Trophoblast cell (in vitro differentiated cells and primary cell): ENCODE measurements around the gene VOPP1.

Experiments
- DNase-seq, 2 donors: peaks; one replicate each; pipeline ENCODE4 v3.0.0-alpha.2; 2016
- H2AFZ ChIP-seq: 2 replicates; pipeline ENCODE4 v1.6.1; 2013; ENCODE audit warnings: low read length, moderate library complexity, mild to moderate bottlenecking; ENCODE audit not compliant: insufficient read depth, poor library complexity
- H2AK5ac ChIP-seq: 2 replicates; pipeline ENCODE4 v1.6.1; 2013; ENCODE audit warnings: mild to moderate bottlenecking, low read length
- H2BK120ac ChIP-seq: 2 replicates; pipeline ENCODE4 v1.6.1; 2013; ENCODE audit warnings: low read length, mild to moderate bottlenecking, moderate library complexity; ENCODE audit not compliant: insufficient read depth, poor library complexity
- H2BK12ac ChIP-seq: 2 replicates; pipeline ENCODE4 v1.6.1; 2013; ENCODE audit warnings: mild to moderate bottlenecking, low read length, moderate library complexity
- H2BK5ac ChIP-seq: 2 replicates; pipeline ENCODE4 v1.6.1; 2013; ENCODE audit warnings: low read length, low read depth, moderate library complexity, mild to moderate bottlenecking; ENCODE audit not compliant: poor library complexity
- H3K14ac ChIP-seq: 2 replicates; pipeline ENCODE4 v1.6.1; 2013; ENCODE audit warnings: mild to moderate bottlenecking, low read length
- H3K18ac ChIP-seq: 2 replicates; pipeline ENCODE4 v1.6.1; 2013; ENCODE audit warnings: mild to moderate bottlenecking, low read length
- H3K23ac ChIP-seq: 2 replicates; pipeline ENCODE4 v1.6.1; 2013; ENCODE audit warnings: low read length
- H3K27ac ChIP-seq: 2 replicates; pipeline ENCODE4 v1.5.1; 2013; ENCODE audit warnings: low read depth, mild to moderate bottlenecking, inconsistent platforms, low read length, moderate library complexity
- H3K27me3 ChIP-seq: 2 replicates; pipeline ENCODE4 v1.6.1; 2013; ENCODE audit warnings: inconsistent platforms, mild to moderate bottlenecking, low read length, moderate library complexity; ENCODE audit not compliant: insufficient read depth
- H3K36me3 ChIP-seq, 2 experiments: 1 replicate in 1 of 2; 2 replicates in 1 of 2; pipeline ENCODE4 v1.6.1; 2013; ENCODE audit warnings: low read length in 2 of 2, mild to moderate bottlenecking in 2 of 2, moderate library complexity in 1 of 2; ENCODE audit not compliant: insufficient read depth in 2 of 2, control insufficient read depth in 1 of 2
- H3K4ac ChIP-seq: 2 replicates; pipeline ENCODE4 v1.6.1; 2013; ENCODE audit warnings: low read depth, mild to moderate bottlenecking, low read length, moderate library complexity
- H3K4me1 ChIP-seq, 2 experiments: 1 replicate in 1 of 2; 2 replicates in 1 of 2; pipeline ENCODE4 v1.6.1; 2013; ENCODE audit warnings: low read length in 2 of 2, mild to moderate bottlenecking in 2 of 2, moderate library complexity in 1 of 2; ENCODE audit not compliant: insufficient read depth in 2 of 2, control insufficient read depth in 1 of 2
- H3K4me2 ChIP-seq: 2 replicates; pipeline ENCODE4 v1.6.1; 2013; ENCODE audit warnings: inconsistent platforms, mild to moderate bottlenecking, low read length, moderate library complexity
- H3K4me3 ChIP-seq: 2 replicates; pipeline ENCODE4 v1.5.1; 2013; ENCODE audit warnings: mild to moderate bottlenecking, low read depth, low read length, inconsistent platforms
- H3K79me1 ChIP-seq: one replicate; pipeline ENCODE4 v1.6.1; 2013; ENCODE audit warnings: low read length
- H3K79me2 ChIP-seq: 2 replicates; pipeline ENCODE4 v1.6.1; 2013; ENCODE audit warnings: low read length, mild to moderate bottlenecking; ENCODE audit not compliant: control insufficient read depth, insufficient read depth, poor library complexity
- H3K9ac ChIP-seq: 2 replicates; pipeline ENCODE4 v1.6.1; 2013; ENCODE audit warnings: mild to moderate bottlenecking, low read length
- H3K9me3 ChIP-seq: 2 replicates; pipeline ENCODE4 v1.6.1; 2013; ENCODE audit warnings: low read depth, mild to moderate bottlenecking, control low read depth, inconsistent platforms, low read length; ENCODE audit not compliant: insufficient read depth
- H4K12ac ChIP-seq: 2 replicates; pipeline ENCODE4 v1.6.1; 2013; ENCODE audit warnings: low read depth, mild to moderate bottlenecking, low read length, moderate library complexity
- H4K8ac ChIP-seq: 2 replicates; pipeline ENCODE4 v1.6.1; 2013; ENCODE audit warnings: low read depth, mild to moderate bottlenecking, low read length, moderate library complexity
- H4K91ac ChIP-seq: one replicate; pipeline ENCODE4 v1.6.1; 2013; ENCODE audit warnings: low read depth, mild to moderate bottlenecking, low read length, moderate library complexity
- WGBS: extraction: QIAGEN DNeasy Blood & Tissue Kit; methylation state at CpG from one replicate; pipeline ENCODE4 v1.1.7; 2013; ENCODE audit warnings: missing lambda C conversion rate; ENCODE audit not compliant: insufficient read length, insufficient coverage; ENCODE audit errors: extremely low coverage; 5-methylcytosine and 5-hydroxymethylcytosine counted together

The VOPP1 gene

GRCh38 chr7:55524558-55525310 lies 47.6 kb downstream of the VOPP1 start:
- Histone ChIP-seq H3K36me3 (peaks cover 0 to 3% of the 10 kb centered on the region in 2 experiments), H4K8ac (no peak overlapping the region)
- no CpG with 5 or more reads among the region's 21 CpGs for WGBS

GRCh38 chr7:55523366-55523765 lies 48.9 kb downstream of the VOPP1 start:
- H3K4ac ChIP-seq, result no peak overlapping the region
- no peak overlapping the region for H4K8ac ChIP-seq
- no CpG with 5 or more reads among the region's 2 CpGs for WGBS
- no peak overlapping the region for H3K27ac ChIP-seq
- no peak overlapping the region for H2AFZ ChIP-seq
- no peak overlapping the region for H3K23ac ChIP-seq
- no peak for DNase-seq
- H3K14ac ChIP-seq, result no peak overlapping the region
- no peak overlapping the region for H2BK5ac ChIP-seq
- H3K4me3 ChIP-seq, result no peak overlapping the region
- no peaks in the 10 kb centered on the region for H3K9me3 ChIP-seq
- H4K12ac ChIP-seq, result no peak overlapping the region
- H3K79me1 ChIP-seq, result no peaks in the 10 kb centered on the region
- no peak overlapping the region for H2AK5ac ChIP-seq
- no peak overlapping the region for H4K91ac ChIP-seq
- no peak overlapping the region for H3K4me2 ChIP-seq
- no peak overlapping the region for H3K9ac ChIP-seq
- no peak overlapping the region for H3K18ac ChIP-seq
- H3K36me3 ChIP-seq, result peaks cover 0 to 3% of the 10 kb centered on the region in 2 experiments
- H3K4me1 ChIP-seq, result no peaks in the 10 kb centered on the region
- H2BK120ac ChIP-seq, result no peak overlapping the region
- no peaks in the 10 kb centered on the region for H3K27me3 ChIP-seq
- H3K79me2 ChIP-seq, result no peaks in the 10 kb centered on the region
- H2BK12ac ChIP-seq, result no peak overlapping the region

More at GRCh38 chr7:55524558-55525310, 47.6 kb downstream of the VOPP1 start:
- H2BK5ac ChIP-seq, result no peak overlapping the region
- H3K27me3 ChIP-seq, result no peaks in the 10 kb centered on the region
- no peak overlapping the region for H3K14ac ChIP-seq
- no peak overlapping the region for H2AK5ac ChIP-seq
- H4K91ac ChIP-seq, result no peak overlapping the region
- H2AFZ ChIP-seq, result no peak overlapping the region
- no peaks in the 10 kb centered on the region for H3K9me3 ChIP-seq
- no peak overlapping the region for H3K4me2 ChIP-seq
- no peaks in the 10 kb centered on the region for H3K79me1 ChIP-seq
- DNase-seq, result no peak
- no peak overlapping the region for H3K18ac ChIP-seq
- no peak overlapping the region for H3K9ac ChIP-seq
- H3K27ac ChIP-seq, result no peak overlapping the region
- H2BK120ac ChIP-seq, result no peak overlapping the region
- H3K4me3 ChIP-seq, result no peak overlapping the region
- no peak overlapping the region for H4K12ac ChIP-seq
- no peaks in the 10 kb centered on the region for H3K79me2 ChIP-seq
- no peak overlapping the region for H3K23ac ChIP-seq
- no peaks in the 10 kb centered on the region for H3K4me1 ChIP-seq
- H3K4ac ChIP-seq, result no peak overlapping the region
- no peak overlapping the region for H2BK12ac ChIP-seq

- Histone ChIP-seq H2AK5ac (no peak overlapping the region), H3K27me3 (no peaks in the 10 kb centered on the region), H2BK120ac (no peak overlapping the region), H2BK5ac (no peak overlapping the region), H2AFZ (no peak overlapping the region), H3K9me3 (no peaks in the 10 kb centered on the region), H3K36me3 (peaks cover 3 to 10% of the 10 kb centered on the region in 2 experiments), H3K4me2 (no peak overlapping the region), H3K79me2 (no peaks in the 10 kb centered on the region), H3K23ac (no peak overlapping the region), H3K4ac (no peak overlapping the region), H3K4me1 (no peaks in the 10 kb centered on the region), H3K79me1 (no peaks in the 10 kb centered on the region), H2BK12ac (no peak overlapping the region), H4K12ac (no peak overlapping the region), H3K27ac (no peak overlapping the region), H3K14ac (no peak overlapping the region), H3K18ac (no peak overlapping the region), H4K8ac (no peak overlapping the region), H4K91ac (no peak overlapping the region), H3K9ac (no peak overlapping the region), H3K4me3 (no peak overlapping the region)
- no CpG with 5 or more reads among the region's 18 CpGs for WGBS
- no peak for DNase-seq
These were observed 50.1 kb downstream of the VOPP1 start for GRCh38 chr7:55521917-55522902.

- Histone ChIP-seq H3K14ac (no peak overlapping the region), H3K79me1 (no peaks in the 10 kb centered on the region), H2BK5ac (no peak overlapping the region), H3K4ac (no peak overlapping the region), H3K27me3 (no peaks in the 10 kb centered on the region), H3K4me2 (no peak overlapping the region), H4K12ac (no peak overlapping the region), H4K8ac (no peak overlapping the region), H3K4me3 (no peak overlapping the region), H2BK12ac (no peak overlapping the region), H2AFZ (no peak overlapping the region), H2AK5ac (no peak overlapping the region), H3K9me3 (no peaks in the 10 kb centered on the region), H3K9ac (no peak overlapping the region), H2BK120ac (no peak overlapping the region), H3K4me1 (no peaks in the 10 kb centered on the region), H3K27ac (no peak overlapping the region), H3K79me2 (no peaks in the 10 kb centered on the region), H3K18ac (no peak overlapping the region), H4K91ac (no peak overlapping the region), H3K23ac (no peak overlapping the region), H3K36me3 (peaks cover 3 to 12% of the 10 kb centered on the region in 2 experiments)
- no peak for DNase-seq
- no CpG with 5 or more reads among the region's 9 CpGs for WGBS
These were observed 50.8 kb downstream of the VOPP1 start for GRCh38 chr7:55521512-55521911.
